Stimulated activated CD8-positive, alpha-beta memory T cell treated with anti-CD3 and anti-CD28 coated beads, Interleukin-7, amount 100 ng/mL, for 24 hours (primary cell): ENCODE data around the gene COL23A1.
"Not testable (repeated sequence)": the region's sequence is repeated elsewhere in the genome, so short reads cannot be mapped to it uniquely, and the experiment has no call there.

Experiments
- DNase-seq: peaks from one replicate; pipeline ENCODE4 v3.0.0-alpha.2; 2020; ENCODE audit warnings: low read depth

The COL23A1 gene

GRCh38 chr5:178504340-178504960 lies 85.7 kb downstream of the COL23A1 start:
- DNase-seq = no peak

- DNase-seq = no peak
Observed at GRCh38 chr5:178502401-178503100, 87.6 kb downstream of the COL23A1 start.

GRCh38 chr5:178499352-178499751 lies 90.8 kb downstream of the COL23A1 start:
- DNase-seq = no peak

GRCh38 chr5:178496642-178497041 lies 93.6 kb downstream of the COL23A1 start:
- no peak for DNase-seq

- DNase-seq = no peak
Observed at GRCh38 chr5:178496214-178496613, 94.0 kb downstream of the COL23A1 start.

- DNase-seq = no peak
Observed at GRCh38 chr5:178495706-178496105, 94.5 kb downstream of the COL23A1 start.

- DNase-seq = no peak
Observed at GRCh38 chr5:178492278-178492677, 97.9 kb downstream of the COL23A1 start.

- no peak for DNase-seq
Observed at GRCh38 chr5:178490935-178491652, 99.1 kb downstream of the COL23A1 start.

GRCh38 chr5:178489271-178489976 lies 100.8 kb downstream of the COL23A1 start:
- DNase-seq = no peak

GRCh38 chr5:178488696-178489095 lies 101.5 kb downstream of the COL23A1 start:
- no peak for DNase-seq

GRCh38 chr5:178487911-178488600 lies 102.1 kb downstream of the COL23A1 start:
- no peak for DNase-seq

GRCh38 chr5:178486878-178487512 lies 103.2 kb downstream of the COL23A1 start:
- DNase-seq = not testable (repeated sequence)

GRCh38 chr5:178486239-178486641 lies 104.0 kb downstream of the COL23A1 start:
- no peak for DNase-seq

- DNase-seq = peak; percentile 15
Observed at GRCh38 chr5:178483620-178484019, 106.6 kb downstream of the COL23A1 start.

GRCh38 chr5:178479261-178479660 lies 110.9 kb downstream of the COL23A1 start:
- DNase-seq = no peak

GRCh38 chr5:178478370-178478769 lies 111.8 kb downstream of the COL23A1 start:
- DNase-seq = no peak

- DNase-seq = no peak
Observed at GRCh38 chr5:178477802-178478201, 112.4 kb downstream of the COL23A1 start.

GRCh38 chr5:178476972-178477754 lies 113.0 kb downstream of the COL23A1 start:
- DNase-seq = no peak

GRCh38 chr5:178476531-178476930 lies 113.7 kb downstream of the COL23A1 start:
- no peak for DNase-seq

GRCh38 chr5:178475422-178475821 lies 114.8 kb downstream of the COL23A1 start:
- DNase-seq = no peak
